GM10847 (cell line): ENCODE results near the gene CARD16.
"Not testable (repeated sequence)": the region's sequence is repeated elsewhere in the genome, so short reads cannot be mapped to it uniquely, and the experiment has no call there.

Source experiments
- POLR2A ChIP-seq: IDR thresholded peaks from 2 replicates; pipeline ENCODE4 v1.6.1; 2011; ENCODE audit not compliant: insufficient read length; ENCODE audit errors: extremely low read depth

The CARD16 gene

DNA sequence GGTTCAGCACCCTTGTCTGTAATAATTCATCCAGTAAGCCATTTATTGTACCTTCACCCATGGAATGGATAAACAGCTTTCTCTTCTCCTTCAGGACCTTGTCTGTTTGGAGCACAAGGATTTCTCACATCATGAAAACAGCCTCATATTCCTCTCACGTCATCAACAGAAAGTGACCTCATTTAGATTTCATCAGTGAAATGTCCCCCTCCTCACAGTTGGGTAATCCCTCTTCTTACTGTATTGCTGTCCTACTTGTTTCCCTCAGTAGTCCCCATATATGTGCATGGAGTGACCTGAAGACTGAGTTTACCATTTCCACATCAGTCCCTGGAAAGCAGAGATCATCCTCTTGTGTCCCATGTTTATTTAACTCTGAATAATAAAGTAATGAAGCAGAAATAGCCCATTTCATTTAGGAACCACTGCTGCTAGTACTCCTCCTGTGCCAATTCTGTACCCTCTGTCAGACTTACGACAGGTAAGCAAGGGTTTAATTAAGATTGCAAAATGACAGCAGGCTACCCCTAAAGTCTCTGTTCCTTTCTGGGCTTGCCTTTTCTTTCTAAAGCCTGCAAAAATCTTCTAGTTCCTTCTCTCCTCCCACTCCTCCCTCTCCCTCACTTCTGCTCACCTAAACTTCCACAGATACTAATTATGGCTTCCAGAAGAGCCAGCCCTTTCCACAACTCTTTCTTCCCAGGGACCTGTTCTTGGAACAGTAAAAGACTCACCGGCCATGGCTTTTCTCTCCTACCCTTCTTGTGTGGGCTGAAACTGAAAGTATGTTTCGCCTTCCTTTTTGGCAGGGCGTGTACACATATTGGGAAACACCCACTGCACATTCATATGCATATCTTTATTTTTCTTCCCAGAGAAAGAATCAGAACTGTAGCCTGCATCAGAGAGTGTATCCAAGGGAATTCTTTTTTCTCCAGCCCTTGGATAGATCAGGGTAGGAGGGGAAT, at the start of gene CARD16:
Gene CARD16, minus strand, starts transcription at position 779 of the 968 bp plus-strand sequence. Its CDS starts 38 bp downstream, at position 741.
- not testable (repeated sequence) for TF ChIP-seq POLR2A

DNA sequence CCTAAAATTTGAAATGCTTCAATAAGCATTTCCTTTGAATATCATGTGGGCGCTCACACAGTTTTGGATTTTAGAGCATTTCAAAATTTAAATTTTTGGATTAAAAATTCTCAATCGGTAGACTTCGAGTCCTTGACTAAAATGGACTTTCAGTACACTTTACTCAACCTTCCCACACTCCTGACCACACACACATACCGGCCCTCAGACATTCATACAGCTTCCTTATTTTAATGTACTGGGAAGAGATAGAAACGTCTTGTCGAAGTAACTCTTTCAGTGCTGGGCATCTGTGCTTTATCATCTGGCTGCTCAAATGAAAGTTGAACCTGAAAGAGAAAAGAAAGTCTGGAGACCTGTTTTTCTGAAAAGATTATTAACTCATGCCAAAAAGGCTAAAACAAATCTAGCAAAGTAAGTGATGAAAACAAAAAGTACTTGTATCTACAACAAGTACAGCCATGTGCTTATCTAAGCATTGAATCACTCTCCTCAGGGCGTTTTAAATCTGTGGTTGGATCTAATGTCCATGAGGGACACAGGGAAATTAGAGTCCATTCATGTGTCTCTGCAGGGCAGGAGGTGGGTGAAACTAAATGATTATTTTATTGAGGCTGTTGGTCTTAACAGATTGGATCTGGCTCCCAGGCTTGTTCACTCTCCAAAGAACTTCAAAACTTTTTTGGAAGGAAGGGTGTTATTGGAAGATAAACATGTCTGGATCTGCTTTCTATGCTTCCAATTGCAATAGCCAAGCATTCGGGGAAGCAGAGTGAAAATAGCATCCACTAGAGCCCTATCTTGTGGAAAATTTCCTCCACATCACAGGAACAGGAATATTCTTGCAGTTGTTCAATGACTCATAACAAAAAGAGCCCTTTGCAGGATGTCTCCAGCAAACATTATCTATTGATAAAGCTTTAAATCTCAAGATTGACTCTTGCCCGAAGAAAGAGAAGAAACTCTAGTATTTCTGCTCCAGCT, 47.4 kb upstream of the CARD16 start:
- no peak for TF ChIP-seq POLR2A

DNA sequence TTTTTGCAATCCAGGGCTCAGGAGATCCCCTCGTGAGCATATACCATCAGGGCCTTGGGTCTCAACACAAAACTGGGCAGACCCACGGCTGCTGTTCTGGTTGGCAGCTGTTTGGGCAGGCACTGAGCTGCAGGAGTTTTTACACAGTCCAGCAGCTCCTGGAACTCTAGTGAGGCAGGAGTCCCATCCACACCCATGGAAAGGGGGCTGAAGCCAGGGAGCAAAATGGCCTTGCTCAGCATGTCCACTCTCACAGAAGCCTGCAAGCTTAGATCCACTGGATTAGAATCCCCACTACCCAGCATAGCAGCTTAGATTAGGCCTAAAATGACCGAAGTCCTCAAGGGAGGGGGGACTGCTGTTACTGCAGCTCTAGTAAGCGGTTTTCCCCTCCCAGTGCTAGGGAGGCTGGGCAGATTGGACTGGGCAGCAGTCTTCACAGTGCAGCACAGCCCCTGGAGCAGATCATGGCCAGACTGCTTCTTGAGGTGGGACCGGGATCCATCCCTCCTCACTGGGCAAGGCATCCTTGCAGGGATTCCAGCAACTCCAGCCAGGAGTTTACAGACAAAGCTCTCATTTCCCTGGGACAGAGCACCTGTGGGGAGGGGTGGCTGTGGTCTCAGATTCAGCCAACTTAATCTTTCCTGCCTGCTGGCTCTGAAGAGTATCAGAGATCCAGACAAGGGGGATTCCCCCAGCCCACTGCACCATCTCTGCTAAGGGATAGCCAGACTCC, 36.4 kb upstream of the CARD16 start:
- no peak for TF ChIP-seq POLR2A

DNA sequence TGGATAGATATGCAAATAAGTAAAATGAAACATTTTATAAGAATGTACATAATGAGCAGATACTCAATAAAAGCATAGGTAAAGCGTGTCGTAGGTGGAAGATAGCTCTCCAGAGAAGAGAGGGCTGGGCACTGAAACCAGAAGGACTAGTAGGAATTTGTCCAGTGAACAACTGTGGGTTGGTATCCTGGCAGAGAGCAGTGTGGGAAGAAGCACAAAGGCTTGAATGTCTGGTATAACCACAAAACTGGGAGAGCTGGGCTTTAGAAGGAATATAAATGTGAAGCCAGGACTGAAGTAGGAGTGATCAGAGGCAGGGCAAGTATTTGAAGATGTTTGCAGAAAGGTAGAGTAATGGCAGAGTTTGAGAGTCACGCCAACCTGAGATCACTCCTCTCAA, 33.1 kb upstream of the CARD16 start:
- no peak for TF ChIP-seq POLR2A

DNA sequence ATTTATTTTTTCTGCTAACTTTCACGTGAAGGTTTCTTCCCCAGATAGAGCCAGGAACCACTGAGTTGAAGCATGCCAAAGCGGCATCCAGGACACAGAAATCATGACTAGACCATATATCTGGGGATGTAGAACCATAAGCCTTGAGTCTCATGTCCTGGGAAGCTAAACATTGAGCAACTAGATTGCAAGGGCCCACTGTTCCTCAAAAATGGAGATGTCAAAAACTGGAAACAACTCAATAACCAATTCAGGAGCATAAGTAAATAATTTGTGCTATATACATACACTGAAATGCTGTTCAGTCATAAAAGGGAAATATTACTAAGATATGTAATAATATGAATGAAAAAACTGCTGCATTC, 29.0 kb upstream of the CARD16 start:
- no peak for TF ChIP-seq POLR2A

DNA sequence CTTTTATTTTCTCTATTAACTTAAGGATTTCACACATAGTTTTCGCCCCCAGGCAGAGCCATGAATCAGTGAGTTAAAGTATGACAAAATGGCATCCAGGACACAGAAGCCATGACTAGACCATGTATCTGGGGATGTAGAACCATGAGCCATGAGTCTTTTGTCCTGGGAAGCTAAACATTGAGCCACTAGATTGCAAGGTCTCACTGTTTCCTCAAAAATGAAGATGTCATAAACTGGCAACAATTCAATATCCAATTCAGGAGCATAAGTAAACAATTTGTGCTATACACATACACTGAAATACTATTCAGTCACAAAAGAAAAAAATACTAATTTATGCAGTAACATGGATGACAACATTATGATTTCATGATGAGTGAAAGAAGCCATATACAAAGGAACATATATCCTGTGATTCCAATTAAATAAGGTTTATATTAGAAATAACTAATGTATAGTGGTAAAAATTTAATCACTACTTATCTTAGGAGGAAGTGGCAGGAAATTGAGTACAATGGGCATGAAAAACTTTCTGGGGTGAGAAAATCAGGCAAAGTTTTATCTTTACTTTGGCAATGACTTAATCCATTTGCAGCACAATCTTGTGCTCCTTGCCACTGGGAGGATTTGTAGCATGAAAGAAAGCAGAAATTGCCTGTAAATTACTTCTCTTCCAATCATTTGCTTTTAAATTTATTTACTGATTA, 28.5 kb upstream of the CARD16 start:
- TF ChIP-seq POLR2A: no peak

DNA sequence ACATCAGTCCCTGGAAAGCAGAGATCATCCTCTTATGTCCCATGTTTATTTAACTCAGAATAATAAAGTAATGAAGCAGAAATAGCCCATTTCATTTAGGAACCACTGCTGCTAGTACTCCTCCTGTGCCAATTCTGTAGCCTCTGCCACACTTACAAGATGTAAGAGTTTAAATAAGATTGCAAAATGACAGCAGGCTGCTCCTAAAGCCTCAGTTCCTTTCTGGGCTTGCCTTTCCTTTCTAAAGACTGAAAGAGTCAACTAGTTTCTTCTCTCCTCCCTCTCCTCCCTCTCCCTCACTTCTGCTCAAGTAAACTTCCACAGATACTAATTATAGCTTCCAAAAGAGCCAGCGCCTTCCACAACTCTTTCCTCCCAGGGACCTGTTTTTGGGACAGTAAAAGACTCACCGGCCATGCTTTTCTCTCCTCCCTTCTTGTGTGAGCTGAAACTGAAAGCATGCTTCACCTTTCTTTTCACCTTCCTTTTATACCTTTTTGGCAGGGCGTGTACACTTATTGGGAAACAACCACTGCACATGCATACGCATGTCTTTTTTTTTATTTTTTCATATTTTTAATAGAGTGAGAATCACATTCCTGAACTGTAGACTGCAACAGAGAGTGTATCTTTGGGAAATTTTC, 26.1 kb upstream of the CARD16 start:
- no peak for TF ChIP-seq POLR2A

DNA sequence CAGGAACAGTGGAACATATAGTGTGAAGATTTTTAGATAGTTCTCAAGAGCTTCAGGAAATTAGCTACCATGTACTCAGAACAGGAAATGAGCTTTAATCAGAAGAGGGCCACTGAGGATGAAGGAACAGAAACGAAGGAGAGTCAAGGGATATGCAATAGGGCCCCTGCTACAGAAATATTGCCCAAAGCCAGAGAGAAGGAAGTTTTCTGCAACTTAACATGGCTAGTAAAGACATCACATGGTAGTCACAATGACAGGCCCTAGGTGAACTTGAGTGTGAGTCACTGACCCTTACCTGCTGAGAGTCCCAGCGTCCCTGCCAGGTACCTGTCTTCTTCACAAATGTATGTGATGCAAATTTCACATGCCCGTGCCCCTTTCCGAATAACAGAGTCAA, 25.2 kb upstream of the CARD16 start:
- no peak for TF ChIP-seq POLR2A

DNA sequence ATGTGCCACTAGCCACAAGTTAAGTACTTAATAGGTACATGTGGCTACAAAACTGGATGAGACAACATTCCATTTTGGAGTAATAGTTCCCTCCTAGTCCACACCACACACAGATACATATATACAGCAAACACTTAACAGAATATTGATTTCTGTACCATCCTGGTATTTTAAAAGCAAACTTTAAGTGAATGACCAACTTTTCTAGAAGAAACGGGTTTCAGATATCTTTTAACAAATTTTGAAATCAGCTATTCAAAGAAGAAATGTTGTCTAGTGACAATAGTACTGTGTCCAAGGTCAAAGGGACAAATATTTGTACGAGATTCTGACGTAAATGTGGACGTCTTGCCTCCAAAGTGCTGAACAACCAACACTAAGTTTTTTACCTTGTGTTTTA, 12.3 kb upstream of the CARD16 start:
- TF ChIP-seq POLR2A: no peak

DNA sequence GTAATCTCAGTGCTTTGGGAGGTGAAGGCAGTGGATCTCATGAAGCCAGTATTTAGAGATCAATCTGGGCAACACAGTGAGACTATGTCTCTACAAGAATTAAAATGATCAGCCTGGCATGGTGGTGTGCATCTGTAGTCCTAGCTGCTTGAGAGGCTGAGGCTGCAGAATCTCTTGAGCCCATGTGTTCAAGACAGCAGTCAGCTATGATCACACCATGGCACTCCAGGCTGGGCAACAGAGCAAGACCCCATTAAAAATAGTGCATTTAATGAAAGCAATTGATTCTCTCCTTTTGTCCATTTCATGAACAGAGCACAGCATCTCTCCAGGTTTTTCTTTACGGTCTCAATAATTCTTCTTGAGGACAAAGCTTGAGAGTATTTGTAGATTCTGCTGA, 11.3 kb upstream of the CARD16 start:
- TF ChIP-seq POLR2A: no peak

DNA sequence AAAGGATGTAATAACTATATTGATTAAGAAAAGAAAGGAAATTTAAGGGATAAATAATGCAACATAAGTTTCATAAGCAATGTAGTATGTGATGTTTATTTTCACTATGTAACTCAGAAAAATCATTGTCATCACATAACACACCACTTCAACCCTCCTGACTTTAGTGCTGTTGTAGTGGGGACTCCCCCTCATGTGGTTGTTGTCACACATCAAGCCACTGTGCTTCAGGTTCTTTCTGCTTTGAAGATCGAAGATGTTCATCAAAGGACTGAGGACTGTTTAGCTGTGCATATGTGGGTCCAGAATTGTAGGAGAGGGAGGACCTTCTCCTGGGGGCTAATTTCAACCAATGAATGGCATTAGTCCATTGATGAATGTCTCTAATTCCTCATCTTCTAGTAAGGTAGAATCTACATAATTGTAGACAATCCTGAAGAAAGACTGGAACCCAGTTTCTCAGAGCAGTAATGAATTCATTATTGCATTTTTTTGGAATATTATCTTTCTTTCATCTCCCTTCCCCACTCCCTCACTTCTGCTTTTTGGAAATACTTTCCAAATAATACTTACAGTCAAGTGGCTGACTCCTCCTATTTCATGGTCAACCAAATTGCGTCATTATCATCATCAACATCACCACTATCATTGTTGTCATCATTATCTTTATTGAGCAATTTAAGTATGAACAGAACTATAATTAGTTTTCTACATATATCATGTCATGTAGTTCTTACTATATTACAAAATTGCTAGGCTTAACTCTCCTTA, 9.8 kb upstream of the CARD16 start:
- no peak for TF ChIP-seq POLR2A

DNA sequence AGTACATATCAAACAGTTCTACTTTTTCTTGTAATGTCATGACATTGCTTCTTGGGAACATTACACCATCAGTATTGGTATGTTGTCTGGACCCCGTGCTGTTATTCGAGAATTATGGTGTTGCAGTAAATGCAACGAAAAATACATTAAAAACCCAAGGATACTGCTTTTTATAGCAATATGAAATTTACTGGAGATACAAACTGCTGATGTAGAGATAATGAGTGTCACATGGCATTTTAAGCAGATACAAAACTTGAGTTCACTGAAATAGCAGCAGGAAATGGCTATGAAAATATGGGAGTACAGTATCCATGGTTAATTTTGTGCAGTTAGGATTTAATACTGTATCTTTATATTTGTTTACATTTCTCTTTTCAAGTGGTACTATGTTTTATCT, 7.4 kb upstream of the CARD16 start:
- TF ChIP-seq POLR2A: no peak

DNA sequence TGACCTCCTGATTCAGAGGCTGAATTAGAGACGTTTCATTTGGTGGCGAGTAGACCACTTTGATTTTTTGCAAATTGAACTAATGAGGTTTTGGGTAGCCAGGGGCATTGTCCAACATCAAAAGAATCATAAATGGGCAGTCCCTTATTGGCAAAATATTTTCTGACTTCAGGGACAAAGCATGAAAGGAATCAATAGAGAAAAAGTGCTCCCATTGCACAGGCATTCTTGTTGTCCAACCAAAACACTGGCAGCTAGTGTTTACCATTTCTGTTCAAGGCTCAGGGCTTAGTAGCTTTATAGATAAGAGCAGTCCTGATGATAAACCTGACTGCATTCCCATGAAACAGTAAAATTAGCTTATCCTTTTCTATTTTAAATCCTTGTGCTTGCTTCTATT, 6.4 kb upstream of the CARD16 start:
- no peak for TF ChIP-seq POLR2A

DNA sequence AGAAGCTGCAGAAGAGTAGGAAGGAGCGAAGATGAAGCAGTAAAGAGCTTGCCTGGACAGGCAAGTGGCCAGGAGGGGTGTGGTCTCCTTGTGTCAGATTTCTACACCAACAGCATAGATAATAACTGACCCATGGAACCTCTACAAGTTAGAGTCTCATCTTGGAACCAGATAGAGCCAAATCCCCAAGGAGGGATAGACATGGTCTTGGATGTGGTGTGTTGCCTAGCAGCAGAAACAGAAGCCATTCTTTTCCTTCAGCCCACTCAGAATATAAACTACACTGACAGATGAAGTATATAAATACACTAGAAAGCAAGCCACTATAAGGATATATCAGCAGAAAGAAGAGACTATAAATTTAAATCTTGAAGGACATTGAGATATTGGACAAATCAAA, 4.3 kb upstream of the CARD16 start:
- TF ChIP-seq POLR2A: no peak
